NCI-H1092 treated with DMSO at 0.1 percent for 48 hours (cell line): Measurements from ENCODE around the gene SPDYA.
"Not testable (repeated sequence)": the region's sequence is repeated elsewhere in the genome, so short reads cannot be mapped to it uniquely, and the experiment has no call there.

Experiments used
- DNase-seq: peaks from one replicate; lab custom pipeline; 2025; lab: John Stamatoyannopoulos, UW

Gene SPDYA

GRCh38 chr2:28810384-28811285 is at the start of gene SPDYA:
TSS of gene SPDYA (plus strand) at chr2:28810834. CDS start at chr2:28816015, 5,181 bp downstream.
- DNase-seq, result peak; percentile 78

- no peak for DNase-seq
Measured at GRCh38 chr2:28761420-28761819, 49.2 kb upstream of the SPDYA start.

GRCh38 chr2:28764909-28765711 is 45.5 kb upstream of the SPDYA start:
- DNase-seq, result no peak

- DNase-seq, result no peak
Measured at GRCh38 chr2:28766070-28766469, 44.6 kb upstream of the SPDYA start.

GRCh38 chr2:28767337-28767736 is 43.3 kb upstream of the SPDYA start:
- no peak for DNase-seq

GRCh38 chr2:28768422-28768821 is 42.2 kb upstream of the SPDYA start:
- no peak for DNase-seq

- DNase-seq, result no peak
Measured at GRCh38 chr2:28768952-28769351, 41.7 kb upstream of the SPDYA start.

- no peak for DNase-seq
Measured at GRCh38 chr2:28772351-28772750, 38.3 kb upstream of the SPDYA start.

GRCh38 chr2:28776471-28776870 is 34.2 kb upstream of the SPDYA start:
- no peak for DNase-seq

GRCh38 chr2:28778392-28778791 is 32.2 kb upstream of the SPDYA start:
- DNase-seq, result no peak

GRCh38 chr2:28779001-28779400 is 31.6 kb upstream of the SPDYA start:
- no peak for DNase-seq

- DNase-seq, result no peak
Measured at GRCh38 chr2:28780496-28780895, 30.1 kb upstream of the SPDYA start.

- no peak for DNase-seq
Measured at GRCh38 chr2:28782423-28782822, 28.2 kb upstream of the SPDYA start.

- DNase-seq, result not testable (repeated sequence)
Measured at GRCh38 chr2:28784570-28784969, 26.1 kb upstream of the SPDYA start.

GRCh38 chr2:28796620-28797019 is 14.0 kb upstream of the SPDYA start:
- DNase-seq, result no peak

- no peak for DNase-seq
Measured at GRCh38 chr2:28801726-28802125, 8.9 kb upstream of the SPDYA start.

GRCh38 chr2:28802975-28803429 is 7.6 kb upstream of the SPDYA start:
- DNase-seq, result no peak

GRCh38 chr2:28809927-28810326 is 707 bp upstream of the SPDYA start:
- DNase-seq, result no peak

GRCh38 chr2:28818053-28818452 is 7.4 kb downstream of the SPDYA start:
- no peak for DNase-seq

GRCh38 chr2:28821295-28821958 is 10.8 kb downstream of the SPDYA start:
- DNase-seq, result peak; percentile 9

- DNase-seq, result no peak
Measured at GRCh38 chr2:28822036-28822435, 11.4 kb downstream of the SPDYA start.

GRCh38 chr2:28824207-28824606 is 13.6 kb downstream of the SPDYA start:
- DNase-seq, result no peak
